ENCODE measurements around the gene CXorf38.

Gene CXorf38, protein sequence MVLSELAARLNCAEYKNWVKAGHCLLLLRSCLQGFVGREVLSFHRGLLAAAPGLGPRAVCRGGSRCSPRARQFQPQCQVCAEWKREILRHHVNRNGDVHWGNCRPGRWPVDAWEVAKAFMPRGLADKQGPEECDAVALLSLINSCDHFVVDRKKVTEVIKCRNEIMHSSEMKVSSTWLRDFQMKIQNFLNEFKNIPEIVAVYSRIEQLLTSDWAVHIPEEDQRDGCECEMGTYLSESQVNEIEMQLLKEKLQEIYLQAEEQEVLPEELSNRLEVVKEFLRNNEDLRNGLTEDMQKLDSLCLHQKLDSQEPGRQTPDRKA

DNA sequence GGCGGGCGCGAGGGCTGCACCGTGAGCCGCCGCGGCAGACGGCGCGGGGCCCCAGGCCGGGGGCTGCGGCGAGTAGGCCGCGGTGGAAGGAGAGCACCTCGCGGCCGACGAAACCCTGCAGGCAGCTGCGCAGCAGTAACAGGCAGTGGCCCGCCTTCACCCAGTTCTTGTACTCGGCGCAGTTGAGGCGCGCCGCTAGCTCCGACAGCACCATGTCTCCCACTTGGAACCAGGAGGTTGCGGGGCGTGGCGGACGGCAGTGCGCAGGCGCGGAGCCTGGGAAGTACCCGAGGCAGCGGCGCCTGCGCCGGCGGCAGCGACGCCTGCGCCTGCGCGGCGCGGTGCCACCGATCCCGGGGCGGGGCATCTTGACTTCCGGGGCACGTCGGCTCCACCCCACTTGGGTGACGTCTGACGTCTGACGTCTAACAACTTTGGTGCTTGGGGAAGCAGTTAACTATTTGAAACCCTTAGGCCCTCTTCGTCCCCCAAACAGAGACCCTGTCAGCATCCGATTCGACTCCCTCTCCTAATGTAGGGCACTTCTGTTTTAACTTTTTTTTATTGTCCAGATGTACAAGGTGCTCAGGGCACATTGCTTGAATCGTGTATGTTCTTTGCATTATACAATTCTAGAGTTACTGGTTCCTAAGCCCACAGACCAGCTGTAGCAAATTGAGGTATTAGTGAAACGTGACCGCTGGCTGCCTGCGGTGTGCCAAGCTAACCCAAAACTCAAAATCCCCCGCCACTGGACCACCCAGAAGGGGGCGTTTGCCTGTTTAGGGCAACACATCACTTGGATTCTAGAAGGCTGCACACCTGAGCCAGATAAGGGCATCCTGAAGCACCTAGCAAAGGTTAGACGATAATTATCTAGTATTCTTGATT is at the start of gene CXorf38:
Gene CXorf38, minus strand, starts transcription at position 255 of the 891 bp plus-strand sequence. Its CDS starts 41 bp downstream, at position 214.
- Mint-ChIP-seq H3K36me3 (peaks cover 20% of the 10 kb centered on the region), H3K4me3 (peak within 1 kb of the TSS; percentile 98), H3K9me3 (no peaks in the 10 kb centered on the region), H3K4me1 (peaks cover 25% of the 10 kb centered on the region), H3K27ac (peak within 1 kb of the TSS; percentile 94), H3K27me3 (no peaks in the 10 kb centered on the region)
- CTCF ChIA-PET: interaction anchor here (1.1 to 2.4 kb wide), 4 partner anchors 103 to 146 kb away, joined by 3 to 11 read pairs (median 7); no protein-coding TSS in a partner anchor
- peak; percentile 94 for DNase-seq

- Mint-ChIP-seq H3K36me3 (peaks cover 28% of the 10 kb centered on the region), H3K27me3 (no peaks in the 10 kb centered on the region), H3K9me3 (no peaks in the 10 kb centered on the region), H3K4me1 (no peaks in the 10 kb centered on the region), H3K27ac (no peak overlapping the region), H3K4me3 (no peak overlapping the region)
- CTCF ChIA-PET: no interaction called here
- DNase-seq: no peak
These were observed 47.4 kb upstream of the CXorf38 start for GRCh38 chrX:40694802-40695201.

GRCh38 chrX:40688929-40689328 is 41.6 kb upstream of the CXorf38 start:
- no peak overlapping the region for H3K27ac Mint-ChIP-seq
- DNase-seq: no peak
- no peaks in the 10 kb centered on the region for H3K27me3 Mint-ChIP-seq
- no peaks in the 10 kb centered on the region for H3K9me3 Mint-ChIP-seq
- no peak overlapping the region for H3K4me3 Mint-ChIP-seq
- peaks cover 8% of the 10 kb centered on the region for H3K4me1 Mint-ChIP-seq
- peaks cover 39% of the 10 kb centered on the region for H3K36me3 Mint-ChIP-seq
- CTCF ChIA-PET: no interaction called here

DNA sequence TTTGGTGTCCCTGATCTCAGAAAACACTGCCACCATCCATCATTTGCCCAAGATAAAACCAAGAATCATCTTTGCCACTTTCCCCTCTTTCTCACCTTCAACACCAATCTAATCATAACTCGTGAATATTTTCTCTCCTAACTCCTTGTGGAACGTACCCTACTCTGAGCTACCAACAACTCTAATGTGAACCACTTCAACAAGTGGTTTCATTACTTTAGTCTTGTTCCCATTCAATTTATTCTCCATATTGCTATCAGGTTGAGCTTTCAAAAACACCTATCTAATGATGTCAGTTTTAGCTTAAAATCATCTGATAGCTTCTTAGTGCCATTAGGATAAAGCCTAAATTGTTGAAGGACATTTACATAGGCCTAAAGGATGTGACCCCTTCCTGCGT is 39.8 kb upstream of the CXorf38 start:
- no peak for DNase-seq
- Mint-ChIP-seq H3K27ac (no peak overlapping the region), H3K4me1 (peaks cover 8% of the 10 kb centered on the region), H3K36me3 (peaks cover 34% of the 10 kb centered on the region), H3K4me3 (no peak overlapping the region), H3K27me3 (no peaks in the 10 kb centered on the region), H3K9me3 (no peaks in the 10 kb centered on the region)
- CTCF ChIA-PET: no interaction called here

DNA sequence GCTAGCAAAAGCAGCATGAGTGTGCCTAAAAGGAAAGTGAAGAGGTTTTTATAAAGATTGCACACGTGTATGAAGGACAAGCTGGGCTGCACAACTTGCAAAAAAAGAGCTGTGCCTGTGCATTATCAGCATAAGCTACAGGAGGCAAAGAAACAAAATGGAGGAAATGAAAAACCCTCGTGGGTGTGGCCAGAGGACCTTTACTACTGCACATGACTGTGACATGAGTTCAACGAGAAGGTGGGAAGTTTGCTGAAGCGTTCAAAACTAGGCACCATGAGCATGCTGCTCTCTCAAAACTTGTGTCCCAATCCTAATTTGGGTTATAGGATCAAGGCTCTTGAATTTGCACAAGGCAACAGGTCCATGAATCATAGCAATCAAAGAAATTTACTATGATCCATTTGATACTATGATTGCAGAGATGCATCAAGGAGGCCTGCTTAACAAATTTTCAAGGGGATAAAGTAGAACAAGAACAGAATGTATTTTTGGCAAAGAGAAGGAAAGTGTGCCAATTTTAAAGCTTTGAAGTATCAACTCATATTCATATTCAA is 38.1 kb upstream of the CXorf38 start:
- DNase-seq: no peak
- CTCF ChIA-PET: no interaction called here
- Mint-ChIP-seq H3K4me1 (peaks cover 8% of the 10 kb centered on the region), H3K9me3 (no peaks in the 10 kb centered on the region), H3K27me3 (no peaks in the 10 kb centered on the region), H3K4me3 (no peak overlapping the region), H3K36me3 (peaks cover 30% of the 10 kb centered on the region), H3K27ac (no peak overlapping the region)

DNA sequence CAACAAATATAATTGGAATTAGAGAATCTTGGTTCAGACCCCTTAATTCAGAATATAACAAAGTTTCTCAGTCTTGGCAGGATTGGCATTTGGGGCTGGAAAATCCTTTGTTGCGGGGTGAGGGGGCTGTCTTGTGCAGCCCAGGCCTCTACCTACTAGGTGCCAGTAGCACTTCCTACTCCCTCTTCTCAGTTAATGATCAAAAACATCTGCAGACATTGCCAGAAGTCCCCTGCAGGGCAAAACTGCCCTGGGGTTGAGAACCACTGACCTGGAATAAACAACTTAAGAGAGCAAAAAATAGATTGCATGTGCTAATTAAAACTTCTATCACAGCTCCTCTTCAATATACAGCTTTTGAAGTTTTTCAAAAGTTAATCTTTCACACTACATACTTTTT is 36.7 kb upstream of the CXorf38 start:
- Mint-ChIP-seq H3K27ac (no peak overlapping the region), H3K4me3 (no peak overlapping the region), H3K36me3 (peaks cover 27% of the 10 kb centered on the region), H3K27me3 (no peaks in the 10 kb centered on the region), H3K4me1 (peaks cover 8% of the 10 kb centered on the region), H3K9me3 (no peaks in the 10 kb centered on the region)
- DNase-seq: no peak
- CTCF ChIA-PET: interaction anchor here (0.7 kb wide), 1 partner anchor 387 kb away, joined by 3 read pairs; no protein-coding TSS in a partner anchor

DNA sequence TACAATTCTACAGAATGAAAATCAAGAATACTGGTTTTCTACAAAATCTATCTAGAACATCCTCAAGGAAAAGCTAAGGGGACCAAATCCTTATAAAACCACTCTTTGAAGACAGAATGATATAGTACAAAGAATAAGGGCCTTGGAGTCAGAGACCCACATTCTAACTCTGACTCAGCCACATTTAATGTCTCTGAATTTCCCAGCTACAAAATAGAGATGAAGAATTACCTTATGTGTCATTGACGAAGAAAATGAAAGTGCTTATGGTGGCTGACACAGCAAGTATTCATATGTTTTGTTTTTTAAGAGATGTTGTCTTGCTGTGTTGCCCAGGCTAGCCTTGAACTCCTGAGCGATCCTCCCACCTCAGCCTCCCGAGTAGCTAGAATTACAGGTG is 35.9 kb upstream of the CXorf38 start:
- CTCF ChIA-PET: no interaction called here
- Mint-ChIP-seq H3K36me3 (peaks cover 26% of the 10 kb centered on the region), H3K27ac (no peak overlapping the region)

DNA sequence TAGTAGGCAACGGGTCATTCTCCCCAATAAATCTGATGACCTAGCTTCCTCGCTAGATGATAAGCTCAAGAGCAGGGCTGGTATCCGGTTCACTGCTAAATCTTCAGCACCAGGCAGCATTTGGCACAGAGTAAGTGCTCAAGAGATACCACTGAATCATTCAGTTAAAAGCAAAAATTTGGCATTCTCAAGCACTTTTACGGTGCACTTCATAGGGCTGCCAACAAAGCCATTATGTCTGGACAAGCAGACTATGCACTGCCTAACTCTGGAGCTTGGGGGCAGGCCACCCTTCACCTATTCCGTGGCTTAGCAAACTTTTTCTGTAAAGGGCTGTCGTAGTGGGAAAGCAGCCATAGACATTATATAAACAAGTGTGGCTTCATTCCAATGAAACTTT is 23.8 kb upstream of the CXorf38 start:
- no peak overlapping the region for H3K27ac Mint-ChIP-seq
- no peaks in the 10 kb centered on the region for H3K27me3 Mint-ChIP-seq
- H3K4me3 Mint-ChIP-seq: no peak overlapping the region
- H3K4me1 Mint-ChIP-seq: no peaks in the 10 kb centered on the region
- no peak for DNase-seq
- H3K9me3 Mint-ChIP-seq: no peaks in the 10 kb centered on the region
- H3K36me3 Mint-ChIP-seq: peaks cover 37% of the 10 kb centered on the region
- CTCF ChIA-PET: no interaction called here

More for the DNA sequence above, 35.9 kb upstream of the CXorf38 start:
- Mint-ChIP-seq H3K4me1 (peaks cover 8% of the 10 kb centered on the region), H3K9me3 (no peaks in the 10 kb centered on the region), H3K4me3 (no peak overlapping the region), H3K27me3 (no peaks in the 10 kb centered on the region)
- DNase-seq: no peak

DNA sequence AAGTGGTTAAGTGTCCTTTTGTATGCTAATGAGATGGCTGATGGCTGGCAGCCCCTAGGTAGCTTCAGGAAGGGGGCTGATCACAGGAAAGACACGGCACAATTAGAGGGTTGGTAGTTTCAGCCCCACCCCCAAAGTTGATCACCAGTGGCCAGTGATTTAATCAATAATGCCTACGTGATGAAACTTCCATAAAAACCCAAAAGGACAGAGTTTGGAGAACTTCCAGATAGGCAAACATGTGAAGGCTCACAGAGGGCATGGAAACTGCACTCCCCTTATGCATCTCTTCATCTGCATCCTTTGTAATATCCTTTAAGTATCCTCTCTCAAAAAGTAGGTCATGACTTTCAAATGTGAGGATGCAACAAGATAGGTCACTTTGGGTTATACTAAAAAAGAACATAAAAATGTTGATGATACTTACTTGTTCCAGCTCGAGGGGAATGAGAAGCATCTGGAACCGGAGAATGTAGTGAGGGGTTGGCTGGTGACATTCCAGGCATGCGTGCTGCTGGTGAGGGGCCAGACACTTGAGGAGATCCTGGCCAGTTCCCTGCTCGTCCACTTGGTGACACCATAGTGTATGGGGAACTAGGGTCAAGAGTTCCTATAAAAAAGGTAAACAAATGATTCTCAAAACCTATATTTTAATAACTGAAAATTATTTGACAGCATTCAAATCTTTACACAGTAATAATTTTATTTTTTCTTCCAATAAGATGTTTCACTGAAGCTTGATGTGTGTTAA is 16.7 kb upstream of the CXorf38 start:
- H3K9me3 Mint-ChIP-seq: no peaks in the 10 kb centered on the region
- peaks cover 2% of the 10 kb centered on the region for H3K4me1 Mint-ChIP-seq
- CTCF ChIA-PET: interaction anchor here (1.0 kb wide), 1 partner anchor 120 kb away, joined by 3 read pairs; no protein-coding TSS in a partner anchor
- H3K36me3 Mint-ChIP-seq: peaks cover 38% of the 10 kb centered on the region
- DNase-seq: no peak
- no peak overlapping the region for H3K4me3 Mint-ChIP-seq
- H3K27ac Mint-ChIP-seq: no peak overlapping the region
- no peaks in the 10 kb centered on the region for H3K27me3 Mint-ChIP-seq

DNA sequence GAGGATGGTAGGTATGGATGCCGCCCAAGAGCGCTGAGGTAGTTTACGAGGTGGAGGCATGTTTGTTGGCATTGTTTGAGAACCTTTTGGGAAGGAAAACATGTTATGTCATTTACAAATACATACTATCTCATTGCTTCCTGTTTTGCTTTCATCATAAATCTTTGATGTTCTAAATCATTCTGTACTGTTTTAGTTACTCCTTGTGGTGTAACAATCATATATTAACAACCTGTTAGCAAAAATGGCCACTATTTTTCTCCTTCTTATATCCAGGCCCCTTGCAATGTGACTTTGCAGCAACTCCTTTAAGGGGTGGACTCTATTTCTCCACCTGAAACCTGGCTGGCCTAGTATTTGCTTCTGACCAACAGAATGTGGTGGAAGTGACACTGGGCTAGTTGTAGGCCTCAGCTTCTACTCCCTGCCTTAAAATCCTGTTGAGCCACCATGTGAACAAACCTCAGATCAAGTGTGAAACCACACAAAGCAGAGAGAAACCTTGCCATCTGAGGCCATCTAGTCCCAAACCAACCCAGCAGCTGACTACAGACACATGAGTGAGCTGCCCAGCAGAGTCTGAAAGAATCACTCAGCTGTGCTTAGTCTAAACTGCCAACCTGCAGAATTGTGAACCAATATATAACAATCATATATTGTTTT is 15.8 kb upstream of the CXorf38 start:
- CTCF ChIA-PET: interaction anchor here (1.0 kb wide), 1 partner anchor 119 kb away, joined by 3 read pairs; no protein-coding TSS in a partner anchor
- no peak for DNase-seq

GRCh38 chrX:40661489-40661888 is 14.1 kb upstream of the CXorf38 start:
- no peak for DNase-seq
- CTCF ChIA-PET: no interaction called here
- Mint-ChIP-seq H3K4me1 (peaks cover 2% of the 10 kb centered on the region), H3K9me3 (no peaks in the 10 kb centered on the region), H3K27me3 (no peaks in the 10 kb centered on the region), H3K36me3 (peaks cover 28% of the 10 kb centered on the region), H3K27ac (no peak overlapping the region), H3K4me3 (no peak overlapping the region)

More for the DNA sequence above, 15.8 kb upstream of the CXorf38 start:
- H3K27ac Mint-ChIP-seq: peak overlapping the region; percentile 79
- peaks cover 2% of the 10 kb centered on the region for H3K4me1 Mint-ChIP-seq
- peaks cover 38% of the 10 kb centered on the region for H3K36me3 Mint-ChIP-seq
- H3K4me3 Mint-ChIP-seq: no peak overlapping the region
- no peaks in the 10 kb centered on the region for H3K9me3 Mint-ChIP-seq
- H3K27me3 Mint-ChIP-seq: no peaks in the 10 kb centered on the region

DNA sequence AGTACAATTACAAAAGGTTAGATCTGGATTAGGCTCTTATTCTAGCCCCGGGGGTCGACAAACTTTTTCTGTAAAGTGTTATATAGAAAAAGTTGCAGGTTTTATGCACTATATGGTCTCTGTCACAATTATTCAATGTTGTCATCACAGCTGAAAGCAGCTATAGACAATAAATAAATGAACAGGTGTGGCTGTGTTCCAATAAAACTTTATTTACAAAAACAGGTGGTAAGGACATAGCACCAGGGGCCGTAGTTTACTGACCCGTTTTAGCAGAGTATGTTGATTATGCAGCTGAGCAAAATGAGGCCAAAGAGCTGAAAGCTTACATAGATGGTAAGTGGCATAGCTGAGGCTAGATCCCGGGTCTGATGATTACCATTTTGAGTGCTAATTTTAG is 13.0 kb upstream of the CXorf38 start:
- DNase-seq: no peak
- H3K9me3 Mint-ChIP-seq: no peaks in the 10 kb centered on the region
- no peak overlapping the region for H3K4me3 Mint-ChIP-seq
- peaks cover 25% of the 10 kb centered on the region for H3K36me3 Mint-ChIP-seq
- no peaks in the 10 kb centered on the region for H3K27me3 Mint-ChIP-seq
- no peak overlapping the region for H3K27ac Mint-ChIP-seq
- CTCF ChIA-PET: no interaction called here
- H3K4me1 Mint-ChIP-seq: peaks cover 2% of the 10 kb centered on the region

DNA sequence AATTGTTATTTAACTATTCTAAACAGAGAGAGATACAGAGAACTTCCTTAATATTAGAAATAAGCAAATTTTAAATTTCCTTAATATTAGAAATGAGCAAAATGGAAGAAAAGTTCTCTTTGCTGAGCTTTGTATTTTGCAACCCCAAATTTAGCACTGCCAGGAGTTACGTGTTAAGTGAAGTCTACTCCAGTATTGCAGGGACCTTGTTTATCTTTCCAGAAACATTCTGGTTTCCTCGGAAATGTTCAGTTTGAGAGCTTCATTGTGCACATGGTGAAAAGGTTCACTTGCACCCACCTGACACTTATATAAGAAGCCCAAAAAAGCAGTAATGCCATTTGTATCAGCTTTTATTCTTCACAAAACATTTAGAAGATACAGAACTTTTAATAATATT is 6.2 kb upstream of the CXorf38 start:
- CTCF ChIA-PET: interaction anchor here (4.7 kb wide), 1 partner anchor 141 kb away, joined by 45 read pairs; no protein-coding TSS in a partner anchor
- no peak for DNase-seq
- Mint-ChIP-seq H3K27me3 (no peaks in the 10 kb centered on the region), H3K27ac (no peak overlapping the region), H3K9me3 (no peaks in the 10 kb centered on the region), H3K36me3 (peaks cover 10% of the 10 kb centered on the region), H3K4me3 (no peak overlapping the region), H3K4me1 (no peaks in the 10 kb centered on the region)
